ENCODE data around the gene CRMP1. TPM values are rescaled to one million over a fixed set of nuclear protein-coding genes. Genes with fewer than 3 reads are reported as not detected.

Gene CRMP1
- total RNA-seq, 1 experiment from 2014 or later: 14.1 TPM

DNA sequence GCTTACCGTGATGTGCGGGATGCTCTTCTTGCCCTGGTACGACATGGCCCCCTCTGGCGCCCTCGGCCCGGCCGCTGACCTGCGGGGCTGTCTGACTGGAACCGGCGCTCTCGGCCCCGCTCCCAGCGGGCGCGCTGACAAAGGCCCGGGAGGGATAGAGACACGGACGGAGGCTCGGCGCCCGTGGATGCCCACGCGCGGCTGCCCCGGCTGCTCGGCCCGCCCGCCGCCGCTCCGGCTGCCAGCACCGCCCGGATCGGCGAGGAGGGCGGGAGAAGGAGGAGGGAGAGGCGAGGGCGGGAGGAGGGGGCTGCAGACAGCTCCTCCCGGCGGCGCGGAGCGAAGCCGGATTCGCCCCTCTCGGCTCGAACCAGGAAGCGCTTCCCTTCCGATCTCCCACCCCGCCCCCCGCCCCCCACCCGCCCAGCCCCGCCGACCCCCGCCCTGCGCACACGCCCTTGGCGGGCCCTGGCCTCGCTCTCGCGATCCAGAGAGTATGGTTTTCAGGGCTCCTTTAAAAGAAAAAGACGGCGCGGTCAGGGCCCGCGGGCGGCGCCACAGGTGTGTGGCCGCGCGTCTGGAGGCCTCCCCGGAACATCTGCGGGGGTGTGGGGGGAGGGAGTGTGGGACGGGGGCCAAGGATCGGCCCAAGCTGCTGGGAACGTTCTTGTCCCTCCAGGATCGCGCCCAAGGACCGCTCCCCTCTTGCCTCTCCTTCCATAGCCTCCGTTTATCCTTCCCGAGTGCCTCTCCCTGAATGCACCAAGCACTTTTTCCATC lies 4.5 kb downstream of the CRMP1 start:
- peak; percentile 58 for DNase-seq (ENCODE audit: low read depth)

- DNase-seq (ENCODE audit: low read depth): peak; percentile 39
These were observed 5.3 kb downstream of the CRMP1 start for GRCh38 chr4:5887361-5888221.

DNA sequence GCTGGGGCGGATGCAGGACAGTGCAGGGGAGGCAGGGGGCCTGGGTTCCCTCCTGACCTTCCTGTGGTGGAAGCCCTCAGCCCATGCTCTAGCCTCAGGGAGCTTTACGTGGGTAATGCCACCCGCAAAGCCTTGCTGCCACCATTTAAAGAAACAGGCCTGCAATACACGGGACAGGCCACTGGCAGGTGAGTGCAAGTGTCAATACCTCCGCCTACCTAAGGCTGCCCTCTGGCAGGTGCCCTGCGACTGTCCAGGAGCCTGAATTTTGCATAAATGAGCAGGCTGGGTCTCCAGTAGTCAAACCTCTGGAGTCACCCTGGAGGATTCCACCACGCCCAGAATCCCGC lies 5.9 kb downstream of the CRMP1 start:
- DNase-seq (ENCODE audit: low read depth): no peak

DNA sequence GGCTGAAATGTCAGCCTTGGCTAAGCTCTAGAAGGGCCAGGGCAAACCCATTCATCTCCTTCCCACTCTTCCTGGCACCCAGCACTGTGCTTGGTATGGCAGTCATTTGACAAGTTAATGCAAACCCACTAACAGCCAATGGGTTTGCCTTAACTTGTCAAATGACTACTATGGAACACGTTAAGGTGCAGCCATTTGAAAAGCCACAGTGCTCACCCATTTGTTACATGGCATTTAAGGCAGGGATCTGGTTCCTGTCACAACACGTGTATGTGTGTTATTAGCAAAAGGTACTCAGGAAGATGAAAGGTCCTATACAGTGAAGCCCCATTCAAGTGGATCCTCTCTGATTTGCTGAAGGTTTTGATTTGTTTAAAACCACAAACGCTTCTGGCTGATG lies 7.2 kb downstream of the CRMP1 start:
- no peak for DNase-seq (ENCODE audit: low read depth)

- DNase-seq (ENCODE audit: low read depth): no peak
These were observed 8.1 kb downstream of the CRMP1 start for GRCh38 chr4:5884796-5885195.

DNA sequence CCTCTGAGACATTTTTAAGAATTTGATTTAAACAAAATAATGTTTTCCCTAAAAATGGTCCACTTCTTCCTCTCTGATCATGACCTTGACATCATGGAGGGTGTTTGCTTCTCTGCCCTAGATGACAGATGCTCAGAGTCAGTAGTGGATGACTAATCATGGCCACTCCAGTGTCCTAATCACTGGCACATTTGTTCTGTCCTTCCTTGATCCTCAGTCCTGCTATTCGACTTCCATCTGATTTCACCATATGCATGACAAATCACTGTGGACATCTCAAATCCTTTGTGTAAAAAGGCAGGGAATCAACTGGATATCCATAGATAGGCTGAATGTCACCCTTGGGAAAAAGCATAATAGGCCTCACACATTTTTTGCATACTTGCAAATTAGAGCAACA lies 9.0 kb downstream of the CRMP1 start:
- DNase-seq (ENCODE audit: low read depth): no peak

GRCh38 chr4:5882947-5883346 lies 9.9 kb downstream of the CRMP1 start:
- no peak for DNase-seq (ENCODE audit: low read depth)

DNA sequence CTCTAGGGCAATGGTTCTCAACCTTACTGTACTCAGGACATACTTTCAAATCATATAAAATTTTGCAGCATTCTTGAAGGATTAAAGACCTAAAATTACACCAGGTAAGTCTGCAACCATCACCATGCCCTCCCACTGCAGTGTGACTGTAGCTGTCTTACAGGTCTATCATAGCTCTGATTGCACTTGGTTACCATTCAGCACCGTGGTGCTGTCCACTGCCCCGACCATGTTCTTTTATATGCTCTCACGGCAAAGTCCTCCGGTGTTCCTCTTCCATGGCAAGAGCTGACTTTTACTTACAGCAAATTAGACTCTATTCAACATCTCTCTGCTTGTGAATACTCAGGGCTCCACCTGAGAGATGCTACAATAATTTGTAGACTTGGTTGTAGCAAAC lies 11.5 kb downstream of the CRMP1 start:
- DNase-seq (ENCODE audit: low read depth): no peak

GRCh38 chr4:5878359-5878758 lies 14.5 kb downstream of the CRMP1 start:
- no peak for DNase-seq (ENCODE audit: low read depth)

- no peak for DNase-seq (ENCODE audit: low read depth)
These were observed 15.5 kb downstream of the CRMP1 start for GRCh38 chr4:5877392-5877791.

DNA sequence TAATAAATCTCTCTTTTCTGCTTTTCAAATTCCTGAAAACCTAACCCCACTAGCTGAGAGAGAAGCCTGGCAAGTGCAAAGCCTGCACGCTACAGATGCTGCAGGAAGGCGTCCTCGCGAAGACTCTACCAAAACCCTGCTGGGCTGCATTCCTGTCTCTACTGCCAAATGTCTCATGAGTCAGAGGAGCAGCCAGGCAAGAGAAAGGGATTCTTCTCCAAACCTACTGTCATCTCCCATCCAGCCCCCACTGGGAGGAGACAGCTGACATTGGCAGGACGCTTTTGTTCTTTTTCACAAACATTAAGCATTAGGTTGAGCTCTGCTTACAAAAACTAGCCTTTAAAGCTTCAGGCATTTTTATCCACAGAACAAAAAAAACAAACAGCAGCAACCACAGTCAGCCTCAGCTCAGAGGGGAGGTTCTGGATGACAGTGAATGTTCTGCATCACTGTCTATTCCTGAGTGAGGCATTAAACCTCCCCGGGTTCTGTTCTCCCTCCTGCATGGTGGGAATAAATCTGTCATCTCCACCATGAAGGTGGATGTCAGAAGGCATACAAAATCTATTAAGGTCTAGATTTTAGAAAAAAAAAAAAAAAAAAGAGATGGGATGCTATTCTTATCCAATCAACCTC lies 18.0 kb downstream of the CRMP1 start:
- DNase-seq (ENCODE audit: low read depth): peak; percentile 37

- DNase-seq (ENCODE audit: low read depth): peak; percentile 54
These were observed 22.2 kb downstream of the CRMP1 start for GRCh38 chr4:5870701-5871100.

- DNase-seq (ENCODE audit: low read depth): no peak
These were observed 22.8 kb downstream of the CRMP1 start for GRCh38 chr4:5869966-5870619.

DNA sequence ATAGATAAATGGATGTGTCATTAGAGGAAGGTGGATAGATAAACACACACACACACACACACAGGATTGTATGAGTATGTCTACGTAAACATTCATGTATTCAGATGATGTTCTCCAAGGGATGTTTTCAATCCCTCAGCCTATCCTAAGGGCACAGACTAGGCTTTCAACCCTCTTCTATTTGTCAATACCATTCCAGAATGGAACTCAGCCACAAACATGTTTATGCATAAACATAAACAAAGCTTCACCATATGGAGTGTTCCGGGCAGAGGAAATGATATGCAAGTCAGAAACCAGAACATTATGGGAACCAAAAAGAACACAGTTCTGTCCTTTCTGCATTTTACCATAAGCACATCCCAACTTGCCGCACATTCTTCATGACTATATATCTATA lies 25.0 kb downstream of the CRMP1 start:
- DNase-seq (ENCODE audit: low read depth): no peak

GRCh38 chr4:5866841-5867813 lies 25.8 kb downstream of the CRMP1 start:
- no peak for DNase-seq (ENCODE audit: low read depth)

DNA sequence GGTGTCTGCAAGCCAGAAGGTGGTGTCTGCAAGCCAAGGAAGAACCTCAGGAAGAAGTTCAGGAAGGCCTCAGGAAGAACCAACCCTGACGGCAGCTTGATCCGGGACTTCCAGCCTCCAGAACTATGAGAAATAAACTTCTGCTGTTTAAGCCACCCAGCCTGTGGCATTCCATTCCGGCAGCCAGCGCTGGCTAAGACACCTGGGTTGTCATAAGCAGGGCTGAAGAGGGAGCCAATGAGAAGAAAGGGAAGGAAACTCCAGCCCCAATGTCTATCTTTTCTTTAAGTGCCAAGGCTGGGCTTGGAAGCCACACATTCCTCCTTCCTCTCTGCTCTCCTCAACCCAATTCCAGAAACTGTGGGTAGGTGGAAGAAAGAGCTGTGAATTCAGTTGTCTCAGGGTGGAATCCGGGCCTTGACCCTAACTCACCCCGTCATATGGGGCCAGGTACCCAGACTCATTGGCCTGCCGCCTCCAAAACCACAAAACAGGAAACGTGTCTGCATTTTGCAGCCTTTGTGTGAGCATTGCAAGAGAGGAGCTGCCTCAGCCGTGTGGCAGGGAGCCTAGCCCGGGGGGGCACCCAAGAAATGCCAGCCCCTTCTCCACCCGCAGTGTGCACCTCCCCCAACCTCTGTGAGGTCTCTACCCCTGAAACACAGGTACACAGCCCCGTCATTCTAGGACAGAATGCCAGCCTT lies 26.8 kb downstream of the CRMP1 start:
- DNase-seq (ENCODE audit: low read depth): peak; percentile 43

GRCh38 chr4:5863461-5864113 lies 29.3 kb downstream of the CRMP1 start:
- DNase-seq (ENCODE audit: low read depth): peak; percentile 92

- DNase-seq (ENCODE audit: low read depth): no peak
These were observed 34.7 kb downstream of the CRMP1 start for GRCh38 chr4:5858020-5858769.

- no peak for DNase-seq (ENCODE audit: low read depth)
These were observed 35.7 kb downstream of the CRMP1 start for GRCh38 chr4:5857199-5857598.

Data from Daoy (cell line).